WI38 (cell line): ENCODE results near the gene FAM168A.

Source experiments
- H3K4me3 ChIP-seq: 2 replicates; pipeline ENCODE4 v1.5.1; 2011; ENCODE audit warnings: low read depth, mild to moderate bottlenecking, control low read depth, low read length
- TF ChIP-seq, protein P1 (sequence below): IDR thresholded peaks from 2 replicates; pipeline ENCODE4 v1.5.1; 2012; ENCODE audit warnings: low read depth, mild to moderate bottlenecking, control low read depth, low read length

FAM168A gene

DNA sequence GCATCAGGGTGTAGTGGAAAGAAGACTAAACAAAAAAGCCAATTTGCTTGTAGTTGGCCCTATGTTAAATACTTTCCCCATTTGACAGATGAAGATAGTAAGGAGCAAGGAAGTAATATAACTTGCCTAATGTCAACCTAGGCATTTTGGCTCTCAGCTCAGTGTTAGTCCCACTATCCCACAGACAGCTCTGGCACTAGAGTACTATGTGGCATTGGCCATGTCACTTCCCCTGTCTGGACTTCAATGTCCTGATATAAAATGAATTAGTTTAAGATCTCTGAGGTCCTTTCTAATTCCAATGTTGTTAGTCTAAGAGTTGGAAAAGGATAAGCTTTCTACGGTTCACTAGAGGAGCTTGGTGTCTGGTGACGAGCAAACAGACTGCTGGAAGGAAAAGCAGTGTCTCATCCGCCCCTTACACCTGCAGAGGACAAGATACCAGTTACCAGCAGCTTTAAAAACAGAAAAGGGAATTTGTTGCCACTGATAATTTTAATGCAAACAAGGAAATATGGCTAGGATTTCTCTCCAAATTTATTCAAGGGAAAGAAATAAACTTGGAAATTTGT, 129.2 kb downstream of the FAM168A start:
- TF ChIP-seq, protein P1, sequence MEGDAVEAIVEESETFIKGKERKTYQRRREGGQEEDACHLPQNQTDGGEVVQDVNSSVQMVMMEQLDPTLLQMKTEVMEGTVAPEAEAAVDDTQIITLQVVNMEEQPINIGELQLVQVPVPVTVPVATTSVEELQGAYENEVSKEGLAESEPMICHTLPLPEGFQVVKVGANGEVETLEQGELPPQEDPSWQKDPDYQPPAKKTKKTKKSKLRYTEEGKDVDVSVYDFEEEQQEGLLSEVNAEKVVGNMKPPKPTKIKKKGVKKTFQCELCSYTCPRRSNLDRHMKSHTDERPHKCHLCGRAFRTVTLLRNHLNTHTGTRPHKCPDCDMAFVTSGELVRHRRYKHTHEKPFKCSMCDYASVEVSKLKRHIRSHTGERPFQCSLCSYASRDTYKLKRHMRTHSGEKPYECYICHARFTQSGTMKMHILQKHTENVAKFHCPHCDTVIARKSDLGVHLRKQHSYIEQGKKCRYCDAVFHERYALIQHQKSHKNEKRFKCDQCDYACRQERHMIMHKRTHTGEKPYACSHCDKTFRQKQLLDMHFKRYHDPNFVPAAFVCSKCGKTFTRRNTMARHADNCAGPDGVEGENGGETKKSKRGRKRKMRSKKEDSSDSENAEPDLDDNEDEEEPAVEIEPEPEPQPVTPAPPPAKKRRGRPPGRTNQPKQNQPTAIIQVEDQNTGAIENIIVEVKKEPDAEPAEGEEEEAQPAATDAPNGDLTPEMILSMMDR, result no peak
- H3K4me3 ChIP-seq, result no peak overlapping the region

DNA sequence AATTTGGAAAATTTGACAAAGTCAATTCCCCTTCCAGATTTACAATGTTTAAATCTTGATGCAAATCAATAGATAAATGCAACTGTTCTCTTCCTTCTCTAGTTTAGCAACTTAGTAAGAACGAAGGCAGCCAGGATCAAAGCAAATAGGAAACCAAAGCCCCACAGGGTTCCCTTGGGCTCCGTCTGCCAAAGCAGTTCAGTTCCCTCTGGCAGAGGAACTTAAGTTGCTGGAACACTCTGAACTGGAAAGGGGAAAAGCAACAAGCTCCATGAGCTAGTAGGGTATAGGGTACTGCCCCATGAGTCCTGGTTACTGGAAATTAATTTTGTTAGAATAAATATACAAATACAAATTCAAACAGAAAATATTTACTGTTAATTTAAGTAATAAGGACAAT, 130.4 kb downstream of the FAM168A start:
- TF ChIP-seq, protein P1, result no peak
- no peak overlapping the region for H3K4me3 ChIP-seq

DNA sequence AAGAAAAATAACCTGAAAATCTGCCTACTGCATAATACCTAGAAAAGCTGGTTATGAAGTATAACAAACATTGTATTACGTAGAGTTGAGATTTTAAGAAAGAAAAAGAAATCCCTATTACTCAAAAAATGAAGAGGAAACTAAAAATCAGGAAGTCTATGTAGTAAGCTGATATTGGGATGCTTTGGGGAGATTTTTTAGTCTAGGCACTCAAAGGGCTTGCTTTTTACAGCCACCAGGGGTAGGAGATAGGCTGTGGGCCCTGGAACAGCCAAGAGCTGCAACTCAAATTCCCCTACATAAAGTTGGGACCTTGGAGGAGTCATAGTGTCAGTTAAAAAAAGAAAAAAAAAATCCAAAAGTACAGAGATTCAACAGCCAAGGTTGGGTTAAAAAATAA, 131.3 kb downstream of the FAM168A start:
- TF ChIP-seq, protein P1, result no peak
- H3K4me3 ChIP-seq, result no peak overlapping the region

DNA sequence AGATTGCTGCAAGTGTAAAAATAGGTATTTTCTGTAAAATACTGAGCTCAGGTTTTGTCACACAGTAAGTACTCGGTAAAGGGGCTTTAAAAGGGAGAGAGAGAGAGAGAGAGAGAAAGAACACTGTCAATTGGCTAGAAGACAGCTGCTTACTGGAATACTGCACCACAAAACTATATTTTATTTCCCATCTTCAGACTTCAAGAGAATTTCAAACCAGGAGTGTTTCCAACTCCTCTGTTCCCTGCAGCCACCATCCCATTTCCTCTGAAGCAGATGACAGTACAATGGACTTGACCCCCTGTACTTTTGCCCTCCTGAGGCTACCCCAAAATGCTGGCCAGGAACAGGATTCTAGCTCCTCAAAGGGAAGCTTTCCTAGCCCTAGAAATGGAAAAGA, 132.0 kb downstream of the FAM168A start:
- TF ChIP-seq, protein P1, result no peak
- H3K4me3 ChIP-seq, result no peak overlapping the region

DNA sequence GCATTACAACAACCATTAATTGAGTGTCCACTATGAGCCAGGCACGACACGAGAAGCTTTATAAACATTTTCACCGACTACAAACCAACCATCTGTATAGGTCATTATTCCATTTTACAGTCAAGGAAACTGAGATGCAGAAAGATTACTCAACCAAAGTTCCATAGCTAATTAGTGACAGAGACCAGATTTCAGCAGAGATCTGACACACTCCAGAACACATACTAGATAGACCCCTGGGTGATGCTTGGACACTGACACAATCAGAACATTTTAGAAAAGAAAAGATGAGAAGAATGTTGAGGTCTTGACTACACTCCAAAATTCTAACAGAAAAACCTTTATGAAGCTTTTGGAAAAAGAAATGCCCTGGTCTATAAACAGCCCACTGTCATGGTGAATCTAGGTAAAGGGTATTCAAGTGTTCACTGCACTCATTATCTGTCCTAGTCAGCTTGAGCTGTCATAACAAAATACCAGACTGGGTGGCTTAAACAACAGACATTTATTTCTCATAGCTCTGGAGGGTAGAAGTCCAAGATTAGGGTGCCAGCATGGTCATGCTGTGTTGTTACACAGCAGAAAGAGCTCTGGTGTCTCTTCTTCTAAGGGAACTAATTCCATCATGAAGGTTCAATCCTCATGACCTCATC, 132.8 kb downstream of the FAM168A start:
- no peak overlapping the region for H3K4me3 ChIP-seq
- TF ChIP-seq, protein P1, result no peak

DNA sequence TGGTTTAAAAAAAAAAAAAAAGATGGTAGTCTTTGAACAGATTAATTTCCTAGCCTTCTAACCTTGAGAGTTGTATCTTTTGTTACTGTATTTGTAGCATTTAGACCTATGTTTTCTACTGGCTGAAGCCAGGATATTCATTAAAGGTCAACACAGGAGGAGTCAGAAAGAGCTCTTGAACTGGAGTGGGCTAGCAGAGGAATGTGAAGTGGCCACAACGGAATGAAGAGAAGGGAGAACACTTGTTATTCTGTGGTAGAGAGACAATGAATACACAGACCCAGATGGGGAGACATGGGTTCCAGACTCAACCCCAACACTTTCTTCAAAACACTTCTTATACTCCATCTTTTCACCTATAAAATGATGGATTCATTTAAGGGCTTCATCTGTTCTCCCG, 133.6 kb downstream of the FAM168A start:
- no peak overlapping the region for H3K4me3 ChIP-seq
- TF ChIP-seq, protein P1, result no peak

DNA sequence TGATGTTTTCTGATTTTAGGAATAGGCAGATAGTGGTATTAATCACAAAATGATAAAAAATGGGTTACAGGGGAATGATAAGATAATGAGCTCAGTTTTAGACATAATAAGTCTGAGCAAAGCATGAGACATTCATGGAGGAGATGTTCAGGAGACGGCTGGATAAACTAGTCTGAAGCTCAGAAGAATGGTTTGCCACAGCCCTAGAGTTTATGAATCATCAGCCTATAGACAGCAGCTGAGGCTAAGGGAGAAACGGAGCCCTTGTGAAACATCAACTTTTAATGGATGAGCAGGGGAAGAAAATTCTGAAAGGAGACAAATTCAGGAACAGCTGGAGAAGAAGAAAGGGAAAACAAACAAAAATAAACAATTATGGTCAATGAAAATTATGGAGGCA, 134.6 kb downstream of the FAM168A start:
- TF ChIP-seq, protein P1, result no peak
- no peak overlapping the region for H3K4me3 ChIP-seq
